KMS-11 (cell line): ENCODE data around the gene BTBD9.

Source experiments
- H2AFZ ChIP-seq: fragments of 200-600 bp; sonication (generic); 2 replicates; pipeline ENCODE4 v1.6.1; 2016; ENCODE audit warnings: antibody characterized with exemption, mixed run types, low read depth
- H3K27ac ChIP-seq: fragments of 200-600 bp; sonication (generic); 2 replicates; pipeline ENCODE4 v1.6.1; 2016; ENCODE audit warnings: mild to moderate bottlenecking, mixed run types
- H3K27me3 ChIP-seq: fragments of 200-600 bp; sonication (generic); 2 replicates; pipeline ENCODE4 v1.6.1; 2017; ENCODE audit warnings: mild to moderate bottlenecking, low read depth, mixed run types, moderate library complexity; ENCODE audit not compliant: insufficient read depth
- H3K36me3 ChIP-seq: fragments of 200-600 bp; sonication (generic); 2 replicates; pipeline ENCODE4 v1.6.1; 2017; ENCODE audit warnings: mild to moderate bottlenecking, mixed run types; ENCODE audit not compliant: insufficient read depth
- H3K4me1 ChIP-seq: fragments of 200-600 bp; sonication (generic); 2 replicates; pipeline ENCODE4 v1.6.1; 2016; ENCODE audit warnings: mild to moderate bottlenecking, low read depth, mixed run types; ENCODE audit not compliant: poor library complexity, severe bottlenecking
- H3K4me2 ChIP-seq: fragments of 200-600 bp; sonication (generic); 2 replicates; pipeline ENCODE4 v1.7.0; 2016; ENCODE audit warnings: mild to moderate bottlenecking, mixed run types
- H3K4me3 ChIP-seq: fragments of 200-600 bp; sonication (generic); IDR thresholded peaks from 2 replicates; pipeline ENCODE4 v1.6.1; 2017; ENCODE audit warnings: low read depth, low read length, mixed read lengths; ENCODE audit not compliant: insufficient read depth
- H3K79me2 ChIP-seq: fragments of 200-600 bp; sonication (generic); 2 replicates; pipeline ENCODE4 v1.6.1; 2016; ENCODE audit warnings: low read depth, mixed run types; ENCODE audit not compliant: insufficient read depth
- H3K9ac ChIP-seq: fragments of 200-600 bp; sonication (generic); 2 replicates; pipeline ENCODE4 v1.6.1; 2016; ENCODE audit warnings: mild to moderate bottlenecking, mixed run types
- H4K20me1 ChIP-seq: fragments of 200-600 bp; sonication (generic); 2 replicates; pipeline ENCODE4 v1.6.1; 2016; ENCODE audit warnings: mild to moderate bottlenecking, mixed run types; ENCODE audit not compliant: insufficient read depth
- CTCF ChIP-seq: fragments of 200-600 bp; sonication (generic); conservative IDR thresholded peaks from 2 replicates; pipeline ENCODE4 v1.6.1; 2017; ENCODE audit warnings: low read depth, mild to moderate bottlenecking, antibody characterized with exemption, low read length, moderate library complexity, mixed read lengths

BTBD9 gene

GRCh38 chr6:38336922-38337321, 302.8 kb downstream of the BTBD9 start:
- Histone ChIP-seq H3K27me3 (no peaks in the 10 kb centered on the region), H3K79me2 (no peaks in the 10 kb centered on the region), H3K4me1 (no peaks in the 10 kb centered on the region), H3K36me3 (no peaks in the 10 kb centered on the region), H4K20me1 (no peaks in the 10 kb centered on the region), H3K4me3 (no peak overlapping the region), H3K4me2 (no peak overlapping the region), H3K27ac (no peak overlapping the region), H3K9ac (no peak overlapping the region), H2AFZ (no peak overlapping the region)
- no peak for TF ChIP-seq CTCF

GRCh38 chr6:38326837-38327236, 312.9 kb downstream of the BTBD9 start:
- H3K4me3 ChIP-seq: no peak overlapping the region
- no peaks in the 10 kb centered on the region for H4K20me1 ChIP-seq
- H3K27ac ChIP-seq: no peak overlapping the region
- no peak overlapping the region for H3K9ac ChIP-seq
- H3K36me3 ChIP-seq: no peaks in the 10 kb centered on the region
- TF ChIP-seq CTCF: no peak
- H2AFZ ChIP-seq: no peak overlapping the region
- H3K79me2 ChIP-seq: no peaks in the 10 kb centered on the region
- H3K4me1 ChIP-seq: peaks cover 16% of the 10 kb centered on the region
- no peak overlapping the region for H3K4me2 ChIP-seq
- H3K27me3 ChIP-seq: no peaks in the 10 kb centered on the region

GRCh38 chr6:38323216-38323615, 316.5 kb downstream of the BTBD9 start:
- Histone ChIP-seq H4K20me1 (no peaks in the 10 kb centered on the region), H3K4me1 (peaks cover 49% of the 10 kb centered on the region), H2AFZ (no peak overlapping the region), H3K4me3 (no peak overlapping the region), H3K9ac (no peak overlapping the region), H3K27ac (no peak overlapping the region), H3K79me2 (no peaks in the 10 kb centered on the region), H3K36me3 (no peaks in the 10 kb centered on the region), H3K4me2 (peak overlapping the region; percentile 85; the same call in 1 of the 2 replicates), H3K27me3 (no peaks in the 10 kb centered on the region)
- TF ChIP-seq CTCF: no peak

- Histone ChIP-seq H3K4me3 (no peak overlapping the region), H3K27me3 (no peaks in the 10 kb centered on the region), H3K9ac (peak overlapping the region; percentile 80; the same call in 1 of the 2 replicates), H3K36me3 (no peaks in the 10 kb centered on the region), H3K27ac (peak overlapping the region; percentile 97), H2AFZ (no peak overlapping the region), H3K79me2 (no peaks in the 10 kb centered on the region), H4K20me1 (no peaks in the 10 kb centered on the region), H3K4me1 (peaks cover 53% of the 10 kb centered on the region), H3K4me2 (peak overlapping the region; percentile 85)
- TF ChIP-seq CTCF: no peak
Measured at GRCh38 chr6:38322138-38322537, 317.6 kb downstream of the BTBD9 start.
